VCaP (cell line): ENCODE data around the gene KLK7.

Experiments used
- H3K27ac ChIP-seq: fragments of 450-650 bp; 2 replicates; pipeline ENCODE4 v1.5.1; 2017
- CTCF ChIP-seq: fragments of 450-650 bp; conservative IDR thresholded peaks from 2 replicates; pipeline ENCODE4 v1.5.1; 2017; ENCODE audit warnings: mild to moderate bottlenecking, moderate library complexity

Gene KLK7

GRCh38 chr19:50928831-50929230, 54.9 kb downstream of the KLK7 start:
- no peak overlapping the region for H3K27ac ChIP-seq
- TF ChIP-seq CTCF = no peak
